ENCODE measurements around the gene KLHL29.

- TF ChIP-seq POLR2A (IDR thresholded peaks at IDR 0.05; ENCODE audit: low read depth, low read length), result no peak
- no peak for TF ChIP-seq POLR2AphosphoS5 (IDR thresholded peaks at IDR 0.05; ENCODE audit: low read depth, low read length)
- TF ChIP-seq TAF1 (IDR thresholded peaks at IDR 0.05; ENCODE audit: low read depth, low read length), result no peak
- no peak for TF ChIP-seq SPI1 (IDR thresholded peaks at IDR 0.05; ENCODE audit: low read depth, low read length)
- no peak for TF ChIP-seq PAX5 (IDR thresholded peaks at IDR 0.05; ENCODE audit: insufficient read depth, low read length, severe bottlenecking)
- no peak for TF ChIP-seq POU2F2 (IDR thresholded peaks at IDR 0.05; ENCODE audit: low read depth, low read length)
Measured at GRCh38 chr2:23397478-23397877, 12.5 kb downstream of the KLHL29 start.
